Esophagus muscularis mucosa (tissue), 4 donors: ENCODE results near the gene USF3.

Experiments
- EP300 ChIP-seq: sonication (generic); formaldehyde crosslinking; IDR thresholded peaks from one replicate; pipeline ENCODE4 v1.6.1; 2017; ENCODE audit warnings: antibody characterized with exemption
- POLR2AphosphoS5 ChIP-seq, 2 donors: sonication (generic); formaldehyde crosslinking; IDR thresholded peaks; one replicate each; pipeline ENCODE4 v1.6.1; 2017; ENCODE audit warnings: antibody characterized with exemption in 2 of 2
- TF ChIP-seq, protein P1 (sequence below), 3 experiments: fragments of 200-600 bp in 2 of 3; fragments of 450-650 bp in 1 of 3; sonication (generic) in 2 of 3; IDR thresholded peaks; one replicate each; pipeline ENCODE4 v1.5.1; 2017 to 2019; ENCODE audit warnings: antibody characterized with exemption in 3 of 3, mild to moderate bottlenecking in 2 of 3, moderate library complexity in 1 of 3

DNA sequence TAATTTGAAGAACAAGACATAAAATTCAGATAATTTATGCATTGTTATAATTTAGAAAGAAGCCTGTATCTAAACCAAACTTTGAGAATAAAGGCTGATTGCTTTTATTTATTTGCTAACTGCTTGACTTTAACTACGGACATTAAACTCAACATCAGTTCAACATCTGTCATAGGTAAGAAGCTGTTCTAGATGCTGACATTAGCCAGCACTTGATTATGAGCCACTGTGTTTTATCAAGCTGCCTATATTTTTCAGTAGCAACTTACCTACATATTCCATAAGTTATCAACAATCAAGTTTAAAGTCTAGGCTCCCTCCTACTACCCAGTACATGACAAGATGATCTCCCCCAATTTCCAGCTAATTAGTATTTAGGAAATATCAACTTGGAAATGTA, 42.1 kb downstream of the USF3 start:
- TF ChIP-seq, protein P1, sequence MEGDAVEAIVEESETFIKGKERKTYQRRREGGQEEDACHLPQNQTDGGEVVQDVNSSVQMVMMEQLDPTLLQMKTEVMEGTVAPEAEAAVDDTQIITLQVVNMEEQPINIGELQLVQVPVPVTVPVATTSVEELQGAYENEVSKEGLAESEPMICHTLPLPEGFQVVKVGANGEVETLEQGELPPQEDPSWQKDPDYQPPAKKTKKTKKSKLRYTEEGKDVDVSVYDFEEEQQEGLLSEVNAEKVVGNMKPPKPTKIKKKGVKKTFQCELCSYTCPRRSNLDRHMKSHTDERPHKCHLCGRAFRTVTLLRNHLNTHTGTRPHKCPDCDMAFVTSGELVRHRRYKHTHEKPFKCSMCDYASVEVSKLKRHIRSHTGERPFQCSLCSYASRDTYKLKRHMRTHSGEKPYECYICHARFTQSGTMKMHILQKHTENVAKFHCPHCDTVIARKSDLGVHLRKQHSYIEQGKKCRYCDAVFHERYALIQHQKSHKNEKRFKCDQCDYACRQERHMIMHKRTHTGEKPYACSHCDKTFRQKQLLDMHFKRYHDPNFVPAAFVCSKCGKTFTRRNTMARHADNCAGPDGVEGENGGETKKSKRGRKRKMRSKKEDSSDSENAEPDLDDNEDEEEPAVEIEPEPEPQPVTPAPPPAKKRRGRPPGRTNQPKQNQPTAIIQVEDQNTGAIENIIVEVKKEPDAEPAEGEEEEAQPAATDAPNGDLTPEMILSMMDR (IDR thresholded peaks at IDR 0.05), result no peak
- no peak for TF ChIP-seq POLR2AphosphoS5 (IDR thresholded peaks at IDR 0.05)
- no peak for TF ChIP-seq EP300
